8988T (cell line): ENCODE results near the gene ADGRV1.

Experiments
- DNase-seq: peaks from one replicate; pipeline ENCODE4 v3.0.0; 2011

Gene ADGRV1

DNA sequence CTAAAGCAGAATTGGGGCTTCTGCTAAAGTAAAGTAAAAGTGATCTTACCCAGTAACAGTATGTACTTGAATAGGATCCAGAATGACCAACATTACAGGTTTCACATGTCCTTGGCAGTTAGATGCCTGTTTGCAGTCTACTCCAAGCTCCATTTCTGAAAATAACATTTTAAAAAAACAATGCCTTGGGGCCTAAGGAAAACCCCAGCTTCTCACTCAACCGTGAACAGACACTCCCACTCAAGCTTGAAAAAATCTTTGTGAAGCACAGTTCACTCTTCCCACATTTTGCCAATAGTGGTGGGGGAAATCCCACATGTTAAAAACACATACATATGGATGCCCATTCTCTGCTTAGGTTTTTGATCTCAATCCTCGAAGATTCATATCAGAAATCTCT lies 520.4 kb downstream of the ADGRV1 start:
- no peak for DNase-seq

DNA sequence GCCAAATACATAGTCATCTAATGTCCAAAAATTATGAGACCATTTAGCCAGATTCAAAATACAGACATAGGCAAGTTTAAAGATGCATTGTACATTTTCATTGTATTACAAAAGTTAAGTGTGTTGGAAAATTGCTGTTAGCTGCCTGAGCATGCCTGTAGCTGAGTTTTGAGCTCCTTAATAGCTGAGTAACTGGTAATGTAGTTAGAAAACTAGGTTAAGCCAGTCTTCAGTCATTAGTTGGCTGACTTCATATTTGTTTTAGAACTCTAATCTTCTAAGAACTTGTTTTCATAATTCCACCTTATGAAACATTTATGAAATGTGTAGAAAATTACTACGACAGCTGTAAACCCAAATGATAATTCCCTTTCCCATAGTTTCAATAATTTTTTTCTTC lies 531.2 kb downstream of the ADGRV1 start:
- DNase-seq: no peak

DNA sequence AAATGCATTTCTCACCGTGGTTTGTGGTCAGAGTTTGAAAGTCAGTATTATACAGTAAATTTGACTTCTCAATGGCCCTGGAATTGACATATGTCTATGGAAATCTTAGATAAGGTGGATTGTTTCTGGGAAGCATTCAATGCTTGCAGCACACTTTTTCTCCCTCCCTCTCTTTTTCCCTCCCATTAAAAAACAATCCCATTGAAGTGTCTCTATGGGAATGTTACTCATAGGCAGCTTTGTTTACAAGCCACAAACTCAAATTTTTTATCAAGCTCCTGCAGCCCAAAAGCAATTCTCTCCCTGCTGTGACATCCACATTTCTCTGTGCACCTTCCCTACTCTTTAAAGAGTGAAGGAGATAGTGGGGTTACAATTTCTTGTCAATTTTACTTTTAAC lies 532.4 kb downstream of the ADGRV1 start:
- no peak for DNase-seq

- no peak for DNase-seq
Measured at GRCh38 chr5:91091471-91092234, 533.1 kb downstream of the ADGRV1 start.

DNA sequence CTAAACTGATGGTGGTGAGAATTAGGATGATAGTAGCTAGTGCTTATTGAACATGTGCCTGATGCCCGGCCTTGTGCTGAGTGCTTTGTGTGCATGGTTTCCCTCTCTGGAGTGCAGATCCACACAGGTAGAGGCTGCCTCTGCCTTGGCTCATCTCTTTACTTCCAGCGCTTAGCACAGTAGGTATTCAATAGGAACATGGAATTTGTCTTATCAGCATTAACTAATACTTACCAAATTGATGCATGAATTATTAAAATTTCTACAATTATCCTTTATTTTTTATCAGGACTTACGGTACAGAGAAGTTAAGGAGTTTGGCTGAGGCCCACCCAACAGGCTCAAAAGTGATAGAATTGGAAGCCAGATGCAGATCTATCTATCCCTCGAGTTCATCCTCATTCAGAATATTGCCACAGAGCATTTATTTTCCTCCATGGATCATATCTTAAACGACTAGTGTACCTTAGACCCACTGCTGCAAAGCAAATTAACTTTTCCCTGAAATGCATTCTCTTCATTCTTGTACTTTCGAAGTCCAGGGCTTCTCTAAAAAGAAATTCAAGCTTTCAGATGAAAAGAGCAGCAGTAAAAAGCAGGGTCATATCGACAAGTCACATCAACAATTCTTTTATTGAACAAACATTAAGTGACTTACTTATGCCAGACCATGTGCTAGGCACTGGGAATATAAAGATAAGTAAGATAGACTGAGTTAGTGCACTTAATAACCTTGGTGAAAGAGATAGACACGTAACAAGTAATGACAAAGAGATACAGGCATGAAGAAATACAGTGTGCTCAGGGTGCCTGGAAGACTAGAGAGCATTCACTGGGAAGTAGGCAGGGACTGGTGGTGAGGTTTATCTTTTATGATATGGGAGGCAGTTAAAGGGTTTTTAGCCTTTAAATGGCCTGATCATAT lies 534.5 kb downstream of the ADGRV1 start:
- no peak for DNase-seq

GRCh38 chr5:91095313-91095712 lies 536.7 kb downstream of the ADGRV1 start:
- DNase-seq: no peak

DNA sequence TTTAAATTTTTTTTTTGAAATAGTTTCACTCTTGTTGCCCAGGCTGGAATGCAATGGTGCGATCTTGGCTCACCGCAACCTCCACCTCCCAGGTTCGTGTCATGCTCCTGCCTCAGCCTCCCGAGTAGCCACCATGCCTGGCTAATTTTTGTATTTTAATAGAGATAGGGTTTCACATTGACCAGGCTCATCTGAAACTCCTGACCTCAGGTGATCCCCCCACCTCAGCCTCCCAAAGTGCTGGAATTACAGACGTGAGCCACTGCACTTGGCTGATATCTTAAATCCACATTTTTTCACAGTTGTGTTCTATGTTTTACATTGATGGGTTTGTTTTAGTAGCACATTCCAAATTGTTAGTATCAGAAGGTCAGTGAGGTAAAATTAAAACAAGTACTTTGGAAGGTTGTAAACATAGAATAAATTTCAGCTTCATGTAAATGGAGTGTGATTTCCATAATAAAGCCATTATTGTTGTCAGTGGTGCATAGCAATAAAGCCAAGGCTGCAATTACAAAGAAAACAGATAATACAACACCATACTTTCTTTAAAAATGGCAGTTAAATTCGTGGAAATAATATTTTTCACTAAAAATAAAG lies 537.3 kb downstream of the ADGRV1 start:
- DNase-seq: no peak

- no peak for DNase-seq
Measured at GRCh38 chr5:91098541-91098940, 539.9 kb downstream of the ADGRV1 start.

- no peak for DNase-seq
Measured at GRCh38 chr5:91101600-91102379, 543.2 kb downstream of the ADGRV1 start.

DNA sequence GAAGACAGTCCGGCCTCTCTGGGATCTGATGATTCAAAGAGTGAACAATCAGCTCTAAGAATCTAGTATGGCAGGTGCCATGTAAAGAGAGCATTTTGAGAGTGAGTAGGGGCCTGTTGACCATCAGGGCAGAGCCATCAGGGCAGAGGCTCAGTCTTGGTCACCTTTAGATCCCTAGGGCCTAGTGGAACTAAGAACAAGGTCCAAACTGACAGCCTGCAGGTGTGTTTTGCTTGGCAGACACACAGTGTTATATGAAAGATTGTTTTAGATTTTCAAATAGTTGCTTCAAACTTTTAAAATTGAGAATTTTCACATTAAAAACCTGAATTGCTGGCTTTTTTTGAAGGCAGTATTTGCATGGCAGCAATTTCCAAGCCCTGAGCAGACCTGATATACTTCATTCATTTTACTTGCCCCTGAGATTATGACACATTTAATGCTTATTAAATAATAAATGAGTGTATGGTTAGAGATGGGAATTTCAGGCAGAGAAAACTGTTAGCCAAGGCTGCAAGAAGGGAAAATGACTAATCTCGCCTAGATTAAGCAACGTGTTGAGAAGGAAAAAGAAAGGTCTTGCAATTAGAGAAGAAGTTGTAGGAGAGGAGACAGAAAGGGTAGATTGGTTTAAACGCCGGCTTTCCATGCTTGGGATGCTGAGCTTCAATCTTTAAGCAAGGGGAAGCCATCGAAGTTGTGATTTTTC lies 544.9 kb downstream of the ADGRV1 start:
- DNase-seq: no peak

- DNase-seq: no peak
Measured at GRCh38 chr5:91104062-91104448, 545.5 kb downstream of the ADGRV1 start.

DNA sequence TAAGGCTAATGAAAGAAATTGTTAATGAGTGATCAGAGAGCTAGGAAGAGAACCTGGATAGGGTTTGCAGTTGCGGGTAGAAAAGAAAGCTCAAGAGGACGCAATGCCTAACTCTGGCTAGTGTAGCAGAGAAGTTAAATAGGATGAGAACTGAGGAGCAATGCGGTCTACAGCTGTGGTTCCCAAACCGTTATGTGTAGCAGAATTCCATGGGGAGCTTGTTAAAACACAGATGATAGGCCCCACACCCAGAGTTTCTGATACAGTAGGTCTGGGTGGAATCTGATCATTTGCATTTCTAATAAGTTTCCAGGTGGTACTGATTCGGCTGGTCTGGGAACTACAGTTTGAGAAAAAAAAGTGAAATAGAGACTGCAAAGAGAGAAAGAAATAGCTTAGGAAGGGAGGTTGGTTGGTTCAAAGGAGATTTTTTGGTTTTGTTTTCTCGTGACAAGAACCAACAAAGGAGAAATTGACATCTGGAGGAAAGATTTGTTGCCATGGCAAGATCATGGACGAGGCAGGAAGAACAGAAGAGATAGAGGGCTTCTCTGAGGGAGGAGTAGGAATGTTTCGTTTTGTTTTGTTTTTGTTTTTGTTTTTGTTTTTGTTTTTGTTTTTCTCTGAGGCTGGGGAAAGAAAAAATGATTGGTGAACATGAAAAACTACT lies 548.4 kb downstream of the ADGRV1 start:
- no peak for DNase-seq

- no peak for DNase-seq
Measured at GRCh38 chr5:91109634-91110033, 551.0 kb downstream of the ADGRV1 start.

- DNase-seq: no peak
Measured at GRCh38 chr5:91110686-91111085, 552.1 kb downstream of the ADGRV1 start.

DNA sequence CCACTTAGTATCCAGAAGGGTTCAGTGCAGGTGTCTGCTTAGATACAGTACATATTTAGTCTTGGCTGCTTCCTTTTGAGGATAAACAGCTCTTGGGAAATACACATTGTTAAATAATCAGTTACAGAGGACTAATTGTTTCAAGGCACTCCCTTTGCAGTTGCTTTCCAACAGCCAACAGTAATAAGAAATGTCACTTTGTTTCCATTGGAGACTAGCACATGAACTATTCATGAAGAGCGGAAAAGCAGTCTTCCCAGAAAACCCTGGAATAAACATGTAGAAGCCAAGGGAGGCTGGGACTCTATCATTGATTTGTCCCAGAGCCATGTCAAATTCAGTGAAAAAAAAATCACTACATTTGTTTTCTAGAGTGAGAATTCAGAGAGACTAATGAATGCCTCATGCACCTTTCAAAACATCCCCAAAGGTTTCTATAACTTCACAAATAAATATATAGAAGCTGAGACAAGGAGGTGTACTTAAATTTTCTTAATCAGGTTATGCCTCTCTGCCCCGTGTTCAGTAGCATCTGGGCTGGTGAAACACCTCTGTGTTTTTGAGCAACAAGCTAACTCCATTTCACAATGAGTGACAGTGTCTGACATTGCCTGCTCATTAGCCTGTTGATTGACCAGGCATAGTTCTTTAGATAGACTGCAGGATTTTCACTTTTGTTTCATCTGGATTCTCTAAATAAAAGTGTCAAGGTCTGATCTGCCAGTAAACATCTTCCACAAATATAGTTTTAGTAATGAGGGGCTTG lies 553.1 kb downstream of the ADGRV1 start:
- no peak for DNase-seq

DNA sequence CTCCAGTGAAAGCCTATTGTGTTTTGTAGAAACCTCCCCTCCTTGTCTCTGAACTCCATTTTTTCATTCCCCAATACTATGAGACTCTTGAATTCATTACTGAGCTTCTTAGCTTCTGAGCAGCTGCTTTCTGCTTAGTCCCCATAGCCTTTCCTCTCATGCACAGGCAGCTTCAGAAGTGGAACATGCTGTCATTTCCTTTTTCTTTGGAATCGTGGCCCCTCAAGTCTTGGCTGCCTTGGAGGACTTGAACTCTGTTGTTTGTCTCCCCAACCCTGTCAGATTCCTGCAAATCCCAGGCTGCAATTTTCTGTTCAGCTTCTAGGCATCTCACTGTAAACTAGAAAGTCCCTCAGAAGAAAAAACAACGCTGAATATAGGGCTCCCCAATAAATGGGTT lies 556.1 kb downstream of the ADGRV1 start:
- DNase-seq: no peak

- no peak for DNase-seq
Measured at GRCh38 chr5:91118354-91118753, 559.8 kb downstream of the ADGRV1 start.

- no peak for DNase-seq
Measured at GRCh38 chr5:91118796-91119195, 560.2 kb downstream of the ADGRV1 start.

- no peak for DNase-seq
Measured at GRCh38 chr5:91119217-91119616, 560.6 kb downstream of the ADGRV1 start.

DNA sequence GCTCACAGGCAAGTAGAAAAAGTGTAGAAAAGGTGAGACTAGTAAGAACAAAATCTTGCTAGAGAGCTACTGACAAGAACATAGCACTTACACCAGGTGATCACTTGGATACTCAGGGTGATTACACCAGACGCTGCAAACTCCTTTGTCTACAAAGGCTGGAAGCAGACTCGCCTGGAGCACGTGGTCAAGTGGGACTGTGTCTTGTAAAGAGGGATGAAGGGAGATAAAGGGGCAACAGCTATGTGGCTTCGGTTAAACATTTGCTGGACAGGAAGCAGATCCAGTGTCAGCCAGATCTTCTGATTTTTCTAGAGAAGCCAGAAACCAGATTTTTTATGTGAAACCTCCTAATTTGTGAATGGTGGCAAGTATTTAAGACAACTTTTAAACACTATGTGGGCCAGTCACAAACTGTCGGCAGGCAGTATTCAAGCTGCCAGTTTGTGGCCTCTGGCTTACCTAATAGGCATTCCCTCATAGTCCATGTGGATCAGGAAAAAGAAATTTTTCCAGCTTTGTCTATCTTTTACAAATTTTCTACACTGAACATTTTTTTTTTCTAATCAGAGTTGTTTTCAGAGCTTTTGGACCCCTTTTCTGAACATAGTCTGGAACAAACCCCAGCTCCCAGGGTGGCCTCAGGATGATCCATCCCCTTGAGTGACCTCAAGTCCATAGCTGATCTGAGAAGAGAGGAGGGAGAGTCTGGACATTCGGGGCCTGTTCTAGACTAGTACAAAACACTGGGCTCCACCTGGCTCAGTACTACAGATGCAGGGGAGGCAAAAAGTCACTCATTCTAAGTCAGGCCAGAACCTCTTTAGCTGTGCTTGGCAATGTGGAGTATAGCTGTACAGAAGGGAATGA lies 561.6 kb downstream of the ADGRV1 start:
- DNase-seq: no peak
